NCI-H128 (cell line): ENCODE measurements around the gene LGR6.
"Not testable (repeated sequence)": the region's sequence is repeated elsewhere in the genome, so short reads cannot be mapped to it uniquely, and the experiment has no call there.

Source experiments
- DNase-seq: peaks from one replicate; lab custom pipeline; 2025; ENCODE audit not compliant: unreplicated experiment; lab: John Stamatoyannopoulos, UW

LGR6 gene

DNA sequence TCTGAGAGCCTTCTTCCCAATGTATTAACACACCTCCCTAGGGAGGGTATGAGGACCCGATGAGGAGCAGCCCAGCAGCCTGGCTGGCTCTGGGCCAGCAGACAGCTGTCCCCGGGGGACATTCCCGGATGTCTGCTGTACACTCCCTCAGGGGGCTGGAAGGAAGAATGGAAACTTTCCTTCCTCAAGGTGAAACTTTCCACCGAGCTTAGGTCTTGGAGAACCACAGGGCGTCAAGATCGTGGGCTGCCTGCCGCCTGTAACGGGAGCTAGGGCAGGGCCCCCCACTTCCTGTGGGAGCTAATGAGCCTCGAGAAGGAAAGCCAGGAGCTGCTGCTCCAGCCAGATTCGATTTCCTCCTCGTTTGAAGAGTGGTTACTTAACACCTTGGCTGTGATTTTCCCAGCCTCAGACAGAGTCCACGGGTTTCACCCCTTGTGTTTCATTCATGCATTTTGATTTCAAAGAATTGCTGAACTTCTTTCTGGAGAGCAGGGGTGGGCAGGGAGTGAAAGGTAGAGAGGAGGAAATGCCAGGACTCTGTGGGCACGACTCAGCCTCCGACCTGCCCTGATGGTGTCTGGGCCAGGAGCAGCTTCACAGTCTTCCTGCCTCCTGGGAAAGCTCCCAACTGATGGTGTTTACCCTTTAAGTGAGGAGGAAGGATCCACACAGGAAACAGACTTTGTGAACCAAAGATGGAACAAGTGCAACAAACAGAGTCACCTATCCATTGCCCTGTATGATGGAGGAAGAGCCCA, 118.5 kb downstream of the LGR6 start:
- DNase-seq: no peak

DNA sequence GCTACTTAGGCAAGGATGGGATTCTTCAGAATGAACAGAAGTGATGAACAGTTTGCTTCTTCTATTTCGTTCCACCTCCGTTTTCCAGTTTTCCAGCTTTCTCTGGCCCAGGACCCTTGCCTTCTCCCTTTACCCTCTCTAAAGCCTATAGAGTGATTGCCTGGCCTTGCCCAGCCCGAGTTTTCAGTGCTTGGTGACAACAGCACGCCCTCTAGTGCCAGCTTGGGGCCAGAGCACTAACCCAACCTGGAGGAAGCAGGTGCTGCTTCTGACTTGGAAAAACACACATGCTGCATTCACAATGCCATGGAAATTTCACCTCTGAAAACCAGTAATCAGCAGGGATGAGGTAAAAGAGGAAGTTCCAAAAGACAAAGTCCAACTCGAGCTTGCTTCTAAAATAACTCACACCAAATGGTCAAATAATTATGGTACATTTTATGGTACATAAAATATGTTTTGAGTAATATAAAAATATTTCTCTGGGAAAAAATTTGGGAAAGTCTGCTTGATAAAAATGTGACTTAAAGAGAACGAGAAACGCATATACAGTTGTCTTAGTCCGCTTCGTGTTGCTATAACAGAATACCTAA, 122.1 kb downstream of the LGR6 start:
- peak; percentile 82 for DNase-seq

GRCh38 chr1:202316186-202316585, 122.6 kb downstream of the LGR6 start:
- no peak for DNase-seq

- DNase-seq: no peak
Observed at GRCh38 chr1:202317941-202318925, 124.6 kb downstream of the LGR6 start.

DNA sequence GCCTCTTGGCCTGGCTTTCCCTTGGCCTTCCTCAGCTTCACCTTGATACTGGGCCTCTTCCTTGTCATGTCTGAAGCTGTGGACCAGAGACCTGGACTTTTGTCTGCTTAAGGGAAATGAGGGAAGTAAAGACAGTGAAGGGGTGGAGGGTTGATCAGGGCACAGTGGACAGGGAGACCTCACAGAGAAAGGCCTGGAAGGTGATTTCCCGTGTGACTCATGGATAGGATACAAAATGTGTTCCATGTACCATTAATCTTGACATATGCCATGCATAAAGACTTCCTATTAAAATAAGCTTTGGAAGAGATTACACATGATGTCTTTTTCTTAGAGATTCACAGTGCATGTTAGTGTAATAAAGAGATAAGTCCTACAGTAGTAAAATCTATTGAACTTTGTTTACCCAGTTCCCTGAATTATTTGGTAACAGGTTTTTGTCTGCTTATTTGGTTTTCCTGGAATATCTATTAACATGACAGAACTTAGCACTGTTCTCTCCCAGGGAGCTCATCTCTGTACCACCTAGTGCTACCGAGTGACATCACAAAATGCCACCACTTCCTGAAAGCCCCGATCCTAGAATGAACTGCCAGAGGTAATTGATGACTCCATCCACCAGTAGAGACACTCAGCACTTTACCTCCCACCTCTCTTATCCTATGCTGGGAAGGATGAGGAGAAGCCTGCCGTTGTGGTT, 125.9 kb downstream of the LGR6 start:
- no peak for DNase-seq

DNA sequence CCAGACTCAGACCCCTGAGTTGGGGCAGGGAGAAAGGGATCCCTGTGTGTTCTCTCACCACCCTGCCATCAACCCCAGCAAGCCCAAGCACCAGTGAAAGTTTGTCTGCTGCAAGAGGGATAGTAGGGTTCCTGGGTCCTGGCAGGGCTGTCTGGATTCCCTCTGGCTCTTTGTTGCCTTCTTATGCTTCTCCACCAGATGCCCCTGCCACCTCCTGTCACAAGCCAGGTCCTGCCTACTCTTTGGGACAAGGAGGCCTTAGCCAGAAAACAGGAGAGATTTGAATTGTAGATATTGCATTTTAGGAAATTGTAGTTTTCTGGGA, 126.4 kb downstream of the LGR6 start:
- DNase-seq: no peak

GRCh38 chr1:202323731-202324130, 130.1 kb downstream of the LGR6 start:
- DNase-seq: no peak

DNA sequence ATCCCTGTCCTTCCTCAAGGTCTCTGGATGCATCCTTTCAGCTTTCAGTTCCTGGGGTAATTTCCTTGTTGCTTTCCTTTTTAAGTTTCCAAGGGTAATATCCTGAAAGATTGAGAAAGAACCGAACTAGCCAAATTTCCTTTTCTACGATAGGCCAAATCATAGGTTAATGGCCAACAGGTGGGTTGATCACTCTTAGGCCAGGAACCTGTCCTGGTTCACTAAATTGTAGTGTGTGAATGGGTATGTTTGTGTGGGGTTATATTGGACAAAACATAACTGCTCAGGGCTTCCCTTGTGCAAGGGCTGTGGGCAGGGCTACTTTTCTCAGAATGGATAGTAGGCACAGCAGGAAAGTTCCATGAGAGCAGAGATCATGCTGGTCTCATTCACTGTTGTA, 131.0 kb downstream of the LGR6 start:
- no peak for DNase-seq

- DNase-seq: no peak
Observed at GRCh38 chr1:202329891-202330290, 136.3 kb downstream of the LGR6 start.

DNA sequence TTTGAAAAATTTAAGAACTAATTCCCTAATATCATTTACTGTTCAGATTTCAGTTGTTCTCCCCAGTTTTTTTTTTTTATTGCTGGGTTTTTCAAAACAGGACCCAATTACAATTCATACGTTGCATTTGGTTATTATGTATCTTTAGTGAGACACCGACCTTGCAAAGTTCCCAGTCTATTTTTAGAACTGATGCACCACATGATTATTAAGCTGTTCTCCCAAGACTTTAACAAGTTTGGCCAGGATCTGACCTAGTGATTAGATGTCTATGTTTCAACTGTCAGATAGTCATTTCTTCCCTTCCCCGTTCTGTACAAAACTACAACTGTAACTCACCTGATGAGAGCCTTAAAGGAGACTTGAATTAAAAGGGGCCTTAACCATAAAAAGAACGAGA, 140.3 kb downstream of the LGR6 start:
- DNase-seq: no peak

DNA sequence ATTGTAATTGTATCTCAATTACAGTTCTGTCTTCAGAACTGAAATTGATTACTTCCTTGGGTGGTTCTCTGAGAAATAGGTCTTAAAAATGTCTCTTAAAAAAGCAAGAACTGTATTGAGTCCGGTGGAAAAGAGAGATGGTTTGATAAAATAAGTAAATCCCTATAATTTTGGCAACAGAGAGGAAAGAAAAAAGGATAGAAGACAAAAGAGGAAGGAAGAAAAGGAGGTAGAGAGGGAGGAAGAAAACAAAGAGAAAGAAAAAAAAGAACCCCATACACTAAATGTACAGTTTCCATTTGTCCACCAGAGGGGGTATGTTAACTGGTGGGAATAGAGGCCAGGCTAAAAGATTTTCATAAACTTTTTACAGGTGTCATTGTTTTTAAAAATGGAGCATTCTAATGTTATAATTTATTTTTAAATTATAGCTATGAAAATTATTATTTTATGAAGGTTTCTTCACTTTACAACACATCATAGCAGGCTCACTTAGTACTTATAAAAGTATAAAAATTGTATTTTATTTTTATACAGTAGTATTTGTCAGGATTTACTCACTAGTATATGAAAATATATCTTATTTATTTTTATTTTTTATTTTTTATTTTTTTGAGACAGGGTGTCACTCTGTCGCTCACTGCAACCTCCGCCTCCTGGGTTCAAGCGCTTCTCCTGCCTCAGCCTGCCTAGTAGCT, 150.2 kb downstream of the LGR6 start:
- DNase-seq: peak; percentile 57

- DNase-seq: no peak
Observed at GRCh38 chr1:202348005-202348508, 154.5 kb downstream of the LGR6 start.

GRCh38 chr1:202348509-202349205, 155.1 kb downstream of the LGR6 start, which contains the start of gene PPP1R12B:
Gene PPP1R12B (plus strand): TSS chr1:202348699. CDS start chr1:202348852, 153 bp downstream.
- DNase-seq: peak; percentile 99

- no peak for DNase-seq
Observed at GRCh38 chr1:202349206-202349928, 155.8 kb downstream of the LGR6 start.

GRCh38 chr1:202351725-202352124, 158.1 kb downstream of the LGR6 start:
- DNase-seq: no peak

DNA sequence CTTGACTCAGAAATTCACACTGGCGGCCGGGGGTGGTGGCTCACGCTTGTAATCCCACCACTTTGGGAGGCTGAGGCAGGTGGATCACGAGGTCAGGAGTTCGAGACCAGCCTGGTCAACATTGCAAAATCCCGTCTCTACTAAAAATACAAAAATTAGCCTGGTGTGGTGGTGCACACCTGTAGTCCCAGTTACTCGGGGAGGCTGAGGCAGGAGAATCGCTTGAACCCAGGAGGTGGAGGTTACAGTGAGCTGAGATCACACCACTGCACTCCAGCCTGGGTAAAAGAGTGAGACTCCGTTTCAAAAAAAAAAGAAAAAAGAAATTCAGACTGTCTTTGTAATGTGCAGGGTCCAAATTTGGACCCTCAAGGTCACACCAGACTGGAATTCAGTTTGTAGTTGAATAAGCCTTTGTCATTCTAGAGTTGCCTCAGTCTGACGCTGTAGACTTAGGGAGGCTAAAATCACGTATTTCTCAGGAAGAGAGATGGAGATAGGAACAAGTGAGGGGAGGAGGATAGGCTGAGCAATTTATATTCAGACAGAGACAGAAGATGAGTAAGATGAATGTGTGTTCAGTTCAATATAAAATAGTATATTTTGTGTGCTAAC, 159.1 kb downstream of the LGR6 start:
- not testable (repeated sequence) for DNase-seq

DNA sequence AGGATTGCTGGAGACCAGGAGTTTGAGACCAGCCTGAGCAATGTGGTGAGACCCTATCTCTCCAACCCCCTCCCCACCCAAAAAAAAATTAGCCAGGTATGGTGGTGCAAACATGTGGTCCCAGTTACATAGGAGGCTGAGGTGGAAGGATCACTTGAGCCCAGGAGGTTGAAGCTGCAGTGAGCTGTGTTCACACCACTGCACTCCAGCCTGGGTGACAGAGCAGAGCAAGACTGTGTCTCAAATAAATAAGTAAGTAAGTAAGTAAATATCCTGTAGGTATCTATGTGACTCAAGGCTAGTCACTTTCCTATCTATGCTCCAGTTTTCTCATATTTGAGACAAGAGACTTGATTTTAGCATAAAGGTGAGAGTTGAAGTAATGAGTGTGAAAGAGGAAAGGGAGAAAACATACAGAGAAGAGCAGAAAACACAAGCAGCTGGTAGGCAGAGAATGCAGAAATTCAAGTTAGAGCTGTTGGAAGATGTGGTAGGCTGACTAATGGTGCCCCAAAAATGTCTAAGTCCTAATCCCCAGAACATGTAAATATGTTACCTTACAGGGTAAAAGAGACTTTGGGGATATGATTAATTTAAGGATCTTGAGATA, 162.4 kb downstream of the LGR6 start:
- no peak for DNase-seq

DNA sequence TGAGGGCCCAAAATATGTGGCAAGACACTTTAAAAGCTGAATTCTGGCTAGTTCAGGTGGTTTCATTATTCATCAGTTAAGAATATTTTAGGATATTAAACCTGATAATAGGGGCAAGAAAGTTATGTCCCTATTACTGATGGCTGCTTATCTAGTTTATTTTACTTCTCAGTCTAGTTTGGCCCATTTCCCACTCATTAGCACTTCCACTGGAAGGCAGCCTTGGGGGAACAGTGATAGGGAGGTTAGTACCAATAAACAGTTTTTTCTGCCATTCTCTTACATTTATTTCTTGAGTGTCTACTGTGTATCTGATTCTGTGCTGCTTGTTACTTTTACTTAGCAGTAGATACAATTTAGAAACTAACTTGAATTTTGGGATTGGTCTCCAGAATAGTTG, 163.9 kb downstream of the LGR6 start:
- DNase-seq: no peak
